Posterior vena cava (tissue), 2 donors: ENCODE data around the gene PSMD1. TPM values are rescaled to one million over a fixed set of nuclear protein-coding genes. Genes with fewer than 3 reads are reported as not detected.
"Not testable (repeated sequence)": the region's sequence is repeated elsewhere in the genome, so short reads cannot be mapped to it uniquely, and the experiment has no call there.

Experiments used
- DNase-seq: peaks from one replicate; pipeline ENCODE4 v3.0.0-alpha.2; 2020; ENCODE audit warnings: low spot score
- intact Hi-C, 2 donors: fragments of 100-400 bp; cut with DNase I; formaldehyde crosslinking; loops; one replicate each; pipeline versions ENCODE4 v1.14.1 to v1.14.2; 2022 to 2023
- total RNA-seq, 2 donors: library from RNA; stranded (reverse); fragmentation: NEBNext Ultra II Directional; extraction: Animal tissue kit (Norgen Biotek cat#: 25700); gene quantifications; one replicate each; pipeline ENCODE4 v1.2.1, GENCODE V29; 2021
- donor health status: DM: yes; HTN: yes; CAD: no.
- donor health status: DM: yes; HTN: yes; CAD: no.

Gene PSMD1
- total RNA-seq, 2 donors from 2014 or later: 76.9 to 89.3 TPM

- intact Hi-C loops: no loop called here
- DNase-seq: no peak
Measured at GRCh38 chr2:231050018-231050901, 6.4 kb upstream of the PSMD1 start.

GRCh38 chr2:231051116-231051515, 5.6 kb upstream of the PSMD1 start:
- DNase-seq: no peak

GRCh38 chr2:231052494-231053451, 3.9 kb upstream of the PSMD1 start:
- peak; percentile 95 for DNase-seq
- intact Hi-C loops: no loop called here

More at GRCh38 chr2:231051116-231051515, 5.6 kb upstream of the PSMD1 start:
- intact Hi-C loops: no loop called here

- intact Hi-C loops: no loop called here
- DNase-seq: no peak
Measured at GRCh38 chr2:231053846-231054245, 2.8 kb upstream of the PSMD1 start.

GRCh38 chr2:231057590-231057989, 923 bp downstream of the PSMD1 start:
- intact Hi-C loops: no loop called here
- no peak for DNase-seq

- DNase-seq: no peak
- intact Hi-C loops: no loop called here
Measured at GRCh38 chr2:231058761-231059550, 2.3 kb downstream of the PSMD1 start.

- no peak for DNase-seq
- intact Hi-C loops: no loop called here
Measured at GRCh38 chr2:231059756-231060155, 3.1 kb downstream of the PSMD1 start.

GRCh38 chr2:231062776-231063175, 6.1 kb downstream of the PSMD1 start:
- intact Hi-C loops: no loop called here

GRCh38 chr2:231063347-231063746, 6.7 kb downstream of the PSMD1 start:
- DNase-seq: no peak
- intact Hi-C loops: no loop called here

More at GRCh38 chr2:231062776-231063175, 6.1 kb downstream of the PSMD1 start:
- DNase-seq: no peak

GRCh38 chr2:231065966-231066365, 9.3 kb downstream of the PSMD1 start:
- intact Hi-C loops: no loop called here
- DNase-seq: no peak

GRCh38 chr2:231067531-231067930, 10.9 kb downstream of the PSMD1 start:
- DNase-seq, intact Hi-C loops: not testable (repeated sequence)

- intact Hi-C loops: no loop called here
- DNase-seq: no peak
Measured at GRCh38 chr2:231068525-231069222, 12.0 kb downstream of the PSMD1 start.

- intact Hi-C loops: no loop called here
- no peak for DNase-seq
Measured at GRCh38 chr2:231069379-231070054, 12.8 kb downstream of the PSMD1 start.

GRCh38 chr2:231084565-231084964, 27.9 kb downstream of the PSMD1 start:
- intact Hi-C loops: no loop called here
- no peak for DNase-seq

GRCh38 chr2:231088754-231089153, 32.1 kb downstream of the PSMD1 start:
- no peak for DNase-seq
- intact Hi-C loops: no loop called here

- intact Hi-C loops: no loop called here
- no peak for DNase-seq
Measured at GRCh38 chr2:231093933-231094332, 37.3 kb downstream of the PSMD1 start.

GRCh38 chr2:231094736-231095346, 38.2 kb downstream of the PSMD1 start:
- intact Hi-C loops: no loop called here
- DNase-seq: no peak

- no peak for DNase-seq
- intact Hi-C loops: loop anchor here (10.0 kb wide), 2 partner anchors 305 to 315 kb away; no protein-coding TSS in a partner anchor
Measured at GRCh38 chr2:231099918-231100317, 43.3 kb downstream of the PSMD1 start.
